HL-60 (cell line): Measurements from ENCODE around the gene CLDN6.

Source experiments
- DNase-seq, 2 experiments: peaks; one replicate each; pipeline ENCODE4 v3.0.0-alpha.2; 2010 to 2020; ENCODE audit warnings: low read depth in 1 of 2, low spot score in 1 of 2
- H3K27ac ChIP-seq: fragments of 250-450 bp; sonication (Bioruptor Pico); replicated peaks from 2 replicates; pipeline ENCODE4 v1.5.1; 2020; ENCODE audit warnings: mild to moderate bottlenecking, moderate library complexity
- H3K27me3 ChIP-seq: fragments of 250-450 bp; sonication (Bioruptor Pico); 2 replicates; pipeline ENCODE4 v1.5.1; 2021; ENCODE audit warnings: mild to moderate bottlenecking, moderate library complexity; ENCODE audit not compliant: insufficient read depth, poor library complexity, severe bottlenecking
- H3K4me3 ChIP-seq: replicated peaks from 2 replicates; pipeline ENCODE4 v1.5.1; 2011; ENCODE audit warnings: mild to moderate bottlenecking, control low read depth, low read length; ENCODE audit not compliant: insufficient read depth
- CTCF ChIP-seq: IDR thresholded peaks from one replicate; pipeline ENCODE4 v1.5.1; 2011; ENCODE audit warnings: low read length, control low read depth, inconsistent platforms; ENCODE audit not compliant: insufficient read depth
- GABPA ChIP-seq: IDR thresholded peaks from 2 replicates; pipeline ENCODE4 v1.6.1; 2012; ENCODE audit warnings: low read depth
- POLR2AphosphoS5 ChIP-seq: IDR thresholded peaks from 2 replicates; pipeline ENCODE4 v1.6.1; 2012; ENCODE audit warnings: low read depth
- REST ChIP-seq: IDR thresholded peaks from 2 replicates; pipeline ENCODE4 v1.6.1; 2012; ENCODE audit warnings: low read depth; ENCODE audit not compliant: insufficient replicate concordance
- SPI1 ChIP-seq: IDR thresholded peaks from 2 replicates; pipeline ENCODE4 v1.6.1; 2012; ENCODE audit warnings: low read depth, mild to moderate bottlenecking, borderline replicate concordance

Gene CLDN6

GRCh38 chr16:3019594-3020246, 1.7 kb upstream of the CLDN6 start:
- no peaks in the 10 kb centered on the region for H3K27me3 ChIP-seq
- TF ChIP-seq SPI1, result no peak
- no peak for TF ChIP-seq REST
- no peak for TF ChIP-seq CTCF
- no peak for TF ChIP-seq GABPA
- TF ChIP-seq POLR2AphosphoS5, result no peak
- H3K4me3 ChIP-seq, result peak overlapping the region; percentile 70
- no peak for DNase-seq
- H3K27ac ChIP-seq, result peak overlapping the region; percentile 31

GRCh38 chr16:3017344-3017743, 639 bp downstream of the CLDN6 start:
- no peaks in the 10 kb centered on the region for H3K27me3 ChIP-seq
- no peak for DNase-seq
- H3K27ac ChIP-seq, result no peak overlapping the region
- TF ChIP-seq CTCF (no peak), POLR2AphosphoS5 (no peak), REST (no peak), SPI1 (no peak), GABPA (no peak)
- no peak overlapping the region for H3K4me3 ChIP-seq

- Histone ChIP-seq H3K4me3 (no peak overlapping the region), H3K27me3 (no peaks in the 10 kb centered on the region), H3K27ac (no peak overlapping the region)
- DNase-seq, result no peak
- no peak for TF ChIP-seq REST
- TF ChIP-seq GABPA, result no peak
- TF ChIP-seq SPI1, result no peak
- TF ChIP-seq CTCF, result no peak
- no peak for TF ChIP-seq POLR2AphosphoS5
Measured at GRCh38 chr16:3015865-3016521, 2.0 kb downstream of the CLDN6 start.
